Karpas-422 (cell line): ENCODE results near the gene AP5Z1. TPM values are rescaled to one million over a fixed set of nuclear protein-coding genes. Genes with fewer than 3 reads are reported as not detected.

Source experiments
- DNase-seq: peaks from one replicate; pipeline ENCODE4 v3.0.0-alpha.2; 2015
- H2AFZ ChIP-seq: fragments of 200-600 bp; sonication (generic); 2 replicates; pipeline ENCODE4 v1.6.1; 2014; ENCODE audit warnings: antibody characterized with exemption, low read length, mixed read lengths
- H3K27ac ChIP-seq: fragments of 200-600 bp; sonication (generic); 2 replicates; pipeline ENCODE4 v1.5.1; 2014; ENCODE audit warnings: mild to moderate bottlenecking, low read length, moderate library complexity
- H3K27me3 ChIP-seq: fragments of 200-600 bp; sonication (generic); 2 replicates; pipeline ENCODE4 v1.6.1; 2014; ENCODE audit warnings: low read length, mixed read lengths
- H3K36me3 ChIP-seq: fragments of 200-600 bp; sonication (generic); 2 replicates; pipeline ENCODE4 v1.6.1; 2014; ENCODE audit warnings: low read length, mixed read lengths; ENCODE audit not compliant: insufficient read depth
- H3K4me1 ChIP-seq: fragments of 200-600 bp; sonication (generic); 2 replicates; pipeline ENCODE4 v1.6.1; 2014; ENCODE audit warnings: mild to moderate bottlenecking, low read length, mixed read lengths
- H3K4me2 ChIP-seq: fragments of 200-600 bp; sonication (generic); 2 replicates; pipeline ENCODE4 v1.6.1; 2014; ENCODE audit warnings: low read length, low read depth, mild to moderate bottlenecking; ENCODE audit not compliant: poor library complexity, severe bottlenecking
- H3K4me3 ChIP-seq: fragments of 200-600 bp; sonication (generic); 2 replicates; pipeline ENCODE4 v1.5.1; 2014; ENCODE audit warnings: mild to moderate bottlenecking, antibody characterized with exemption, low read length, mixed read lengths
- H3K79me2 ChIP-seq: fragments of 200-600 bp; sonication (generic); 2 replicates; pipeline ENCODE4 v1.6.1; 2014; ENCODE audit warnings: mild to moderate bottlenecking, low read length, mixed read lengths
- H3K9ac ChIP-seq: fragments of 200-600 bp; sonication (generic); 2 replicates; pipeline ENCODE4 v1.6.0; 2014; ENCODE audit warnings: low read length
- H3K9me2 ChIP-seq: fragments of 200-600 bp; sonication (generic), shearing (Covaris generic); replicated peaks from 2 replicates; pipeline ENCODE4 v1.6.0; 2014; ENCODE audit warnings: mild to moderate bottlenecking, low read length, moderate library complexity; ENCODE audit not compliant: insufficient read depth
- H3K9me3 ChIP-seq: fragments of 300-700, 200-600 bp; sonication (generic); 2 replicates; pipeline ENCODE4 v1.6.1; 2014; ENCODE audit warnings: low read length, mixed read lengths
- H4K20me1 ChIP-seq: fragments of 200-600 bp; sonication (generic); 2 replicates; pipeline ENCODE4 v1.6.1; 2014; ENCODE audit warnings: mild to moderate bottlenecking, antibody characterized with exemption, low read length, low read depth; ENCODE audit not compliant: insufficient read depth
- total RNA-seq: library from RNA; depleted of rRNA; stranded (reverse); fragments of >200 nt; shearing (Covaris generic); gene quantifications from 2 replicates; pipeline ENCODE4 v1.2.3, GENCODE V29; 2014; ENCODE audit warnings: low replicate concordance

The AP5Z1 gene
- total RNA-seq, 1 experiment from 2014 or later, result 14.5 TPM

DNA sequence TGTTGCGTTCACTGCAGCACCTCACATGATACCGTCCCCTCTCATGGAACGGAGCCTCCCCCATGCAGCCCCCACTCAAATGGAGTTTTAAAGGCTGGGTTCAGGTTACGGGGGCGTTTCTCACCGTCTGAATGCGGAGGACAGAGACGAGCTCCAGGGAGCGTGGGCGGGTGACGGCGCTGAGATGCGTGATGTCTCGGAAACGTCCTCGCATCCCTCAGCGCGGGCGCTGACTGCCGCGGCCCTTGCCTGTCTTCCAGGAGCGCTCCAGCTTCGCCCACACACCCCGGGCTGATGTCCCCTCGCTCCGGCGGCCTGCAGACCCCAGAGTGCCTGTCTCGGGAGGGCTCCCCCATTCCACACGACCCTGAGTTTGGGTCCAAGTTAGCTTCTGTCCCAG lies 16.6 kb upstream of the AP5Z1 start:
- no peak overlapping the region for H3K27ac ChIP-seq
- DNase-seq, result no peak
- H3K4me3 ChIP-seq, result no peak overlapping the region
- H3K4me2 ChIP-seq, result no peak overlapping the region
- H3K9ac ChIP-seq, result no peak overlapping the region
- H3K36me3 ChIP-seq, result peaks cover 4% of the 10 kb centered on the region; the same call in 1 of the 2 replicates
- H4K20me1 ChIP-seq, result no peaks in the 10 kb centered on the region
- no peaks in the 10 kb centered on the region for H3K9me2 ChIP-seq
- H3K4me1 ChIP-seq, result no peaks in the 10 kb centered on the region
- no peaks in the 10 kb centered on the region for H3K27me3 ChIP-seq
- H3K79me2 ChIP-seq, result no peaks in the 10 kb centered on the region
- H2AFZ ChIP-seq, result no peak overlapping the region
- H3K9me3 ChIP-seq, result no peaks in the 10 kb centered on the region

DNA sequence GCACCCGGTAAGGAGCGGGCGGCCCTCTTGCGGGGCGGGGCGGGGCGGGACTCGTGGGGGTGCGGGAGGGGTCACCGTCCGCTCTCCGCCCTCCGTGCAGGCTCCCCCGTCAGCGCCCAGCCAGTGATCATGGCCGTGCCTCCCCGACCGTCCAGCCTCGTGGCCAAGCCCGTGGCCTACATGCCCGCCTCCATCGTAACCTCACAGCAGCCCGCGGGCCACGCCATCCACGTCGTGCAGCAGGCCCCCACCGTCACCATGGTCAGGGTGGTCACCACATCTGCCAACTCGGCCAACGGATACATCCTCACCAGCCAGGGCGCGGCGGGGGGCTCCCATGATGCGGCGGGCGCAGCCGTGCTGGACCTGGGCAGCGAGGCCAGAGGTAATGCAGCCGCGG lies 16.2 kb upstream of the AP5Z1 start:
- DNase-seq, result no peak
- Histone ChIP-seq H3K36me3 (peaks cover 4% of the 10 kb centered on the region; the same call in 1 of the 2 replicates), H3K9ac (no peak overlapping the region), H3K79me2 (no peaks in the 10 kb centered on the region), H3K4me3 (no peak overlapping the region), H3K27ac (no peak overlapping the region), H3K27me3 (no peaks in the 10 kb centered on the region), H2AFZ (no peak overlapping the region), H3K9me3 (no peaks in the 10 kb centered on the region), H4K20me1 (no peaks in the 10 kb centered on the region), H3K9me2 (no peaks in the 10 kb centered on the region), H3K4me2 (no peak overlapping the region), H3K4me1 (no peaks in the 10 kb centered on the region)

DNA sequence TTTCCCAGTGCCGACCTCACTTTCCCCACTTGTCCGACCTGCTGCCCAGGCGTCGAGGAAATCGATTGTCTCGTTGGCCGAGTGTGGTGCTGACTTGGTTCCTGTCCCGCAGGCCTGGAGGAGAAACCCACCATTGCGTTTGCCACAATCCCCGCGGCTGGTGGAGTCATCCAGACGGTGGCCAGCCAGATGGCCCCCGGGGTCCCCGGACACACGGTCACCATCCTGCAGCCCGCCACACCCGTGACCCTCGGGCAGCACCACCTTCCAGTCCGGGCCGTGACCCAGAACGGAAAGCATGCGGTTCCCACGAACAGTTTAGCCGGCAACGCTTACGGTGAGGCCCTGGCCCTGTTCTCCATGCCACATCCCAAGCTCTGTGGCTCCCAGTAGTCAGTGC lies 14.5 kb upstream of the AP5Z1 start:
- H2AFZ ChIP-seq, result no peak overlapping the region
- H3K36me3 ChIP-seq, result peaks cover under 1% of the 10 kb centered on the region; the same call in 1 of the 2 replicates

DNA sequence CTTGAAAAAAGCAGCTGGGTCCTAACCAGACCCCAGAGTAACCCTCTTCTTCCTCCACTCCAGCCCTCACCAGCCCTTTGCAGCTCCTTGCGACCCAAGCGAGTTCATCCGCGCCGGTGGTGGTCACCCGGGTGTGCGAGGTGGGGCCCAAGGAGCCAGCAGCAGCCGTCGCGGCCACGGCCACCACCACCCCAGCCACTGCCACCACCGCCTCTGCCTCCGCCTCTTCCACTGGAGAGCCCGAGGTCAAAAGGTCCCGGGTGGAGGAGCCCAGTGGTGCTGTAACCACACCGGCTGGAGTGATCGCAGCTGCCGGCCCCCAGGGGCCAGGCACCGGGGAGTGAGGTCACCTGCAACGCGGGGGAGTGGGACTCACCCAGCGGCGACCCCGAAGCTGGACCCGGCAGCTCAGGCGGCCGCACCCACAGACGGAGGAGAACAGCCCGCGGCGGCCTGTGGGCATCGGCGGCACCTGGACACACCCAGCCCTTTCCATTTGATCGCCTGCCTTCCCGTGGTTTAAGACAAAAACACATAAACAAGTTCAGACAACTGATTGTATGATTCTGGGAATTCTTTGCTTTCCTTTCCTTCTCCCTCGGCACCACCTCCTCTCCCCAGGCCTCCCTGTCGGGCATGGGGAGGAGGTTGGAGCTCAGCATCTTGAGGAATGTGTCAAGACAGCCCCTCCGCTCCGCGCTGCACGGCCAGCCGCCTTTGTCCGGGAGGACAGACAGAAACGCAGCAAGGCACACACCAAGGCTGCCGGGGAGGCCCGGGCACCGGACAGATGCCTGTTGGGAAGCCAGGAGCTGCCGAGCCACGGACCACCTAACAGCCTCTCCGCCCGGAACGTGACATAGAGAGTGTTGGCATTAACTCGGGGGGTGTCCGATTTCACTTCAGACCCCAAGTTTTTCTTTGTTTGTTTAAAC lies 13.0 kb upstream of the AP5Z1 start:
- Histone ChIP-seq H3K4me2 (no peak overlapping the region), H3K27ac (no peak overlapping the region), H2AFZ (no peak overlapping the region), H3K27me3 (no peaks in the 10 kb centered on the region), H3K9ac (no peak overlapping the region), H4K20me1 (no peaks in the 10 kb centered on the region), H3K9me2 (no peaks in the 10 kb centered on the region), H3K79me2 (no peaks in the 10 kb centered on the region), H3K9me3 (no peaks in the 10 kb centered on the region), H3K4me1 (no peaks in the 10 kb centered on the region), H3K36me3 (no peaks in the 10 kb centered on the region; the same call in 1 of the 2 replicates), H3K4me3 (no peak overlapping the region)
- DNase-seq, result no peak

More for the DNA sequence above, 14.5 kb upstream of the AP5Z1 start:
- Histone ChIP-seq H3K4me1 (no peaks in the 10 kb centered on the region), H3K9me2 (no peaks in the 10 kb centered on the region), H3K27ac (no peak overlapping the region), H3K79me2 (no peaks in the 10 kb centered on the region), H4K20me1 (no peaks in the 10 kb centered on the region), H3K4me2 (no peak overlapping the region), H3K4me3 (no peak overlapping the region), H3K9ac (no peak overlapping the region), H3K27me3 (no peaks in the 10 kb centered on the region), H3K9me3 (no peaks in the 10 kb centered on the region)
- no peak for DNase-seq

DNA sequence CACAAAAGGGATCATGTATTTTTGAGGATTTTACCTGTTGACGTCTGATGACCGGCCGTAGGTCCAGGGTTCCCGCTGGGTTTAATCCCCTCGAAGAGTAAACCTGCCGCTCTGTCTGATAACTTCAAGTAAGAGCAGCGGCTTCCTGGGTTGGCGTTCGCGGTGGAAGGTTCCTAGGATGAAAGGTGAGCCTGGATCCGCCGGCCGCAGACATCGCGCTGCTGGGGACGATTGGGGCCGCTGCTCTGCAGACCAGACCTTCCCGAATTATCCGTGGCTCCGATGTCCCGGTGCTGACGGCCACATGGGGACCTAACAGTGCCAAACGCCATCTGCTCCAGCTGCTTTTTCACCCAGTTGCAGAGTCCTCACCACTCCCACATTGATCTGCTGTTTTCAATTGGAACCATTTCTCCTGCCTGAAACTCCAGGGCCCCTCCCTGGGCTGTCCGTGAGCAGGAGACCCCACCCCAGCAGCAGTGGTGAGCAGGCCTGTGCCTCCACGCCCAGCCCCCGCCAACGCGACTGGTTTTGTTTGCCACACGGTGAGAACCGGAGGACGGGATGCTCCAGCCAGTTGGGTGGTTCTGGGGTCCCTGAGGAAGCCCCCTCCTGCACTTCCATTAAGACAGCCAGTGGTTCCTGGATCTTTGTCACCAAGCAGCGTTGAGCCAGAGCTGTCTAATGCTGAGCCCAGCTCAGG lies 12.2 kb upstream of the AP5Z1 start:
- H3K4me1 ChIP-seq, result no peaks in the 10 kb centered on the region
- H3K36me3 ChIP-seq, result no peaks in the 10 kb centered on the region; the same call in 1 of the 2 replicates
- no peaks in the 10 kb centered on the region for H3K9me3 ChIP-seq
- no peak for DNase-seq
- H2AFZ ChIP-seq, result no peak overlapping the region
- H3K27ac ChIP-seq, result no peak overlapping the region
- no peak overlapping the region for H3K4me3 ChIP-seq
- no peak overlapping the region for H3K4me2 ChIP-seq
- H4K20me1 ChIP-seq, result no peaks in the 10 kb centered on the region
- no peak overlapping the region for H3K9ac ChIP-seq
- H3K9me2 ChIP-seq, result no peaks in the 10 kb centered on the region
- H3K27me3 ChIP-seq, result no peaks in the 10 kb centered on the region
- no peaks in the 10 kb centered on the region for H3K79me2 ChIP-seq

DNA sequence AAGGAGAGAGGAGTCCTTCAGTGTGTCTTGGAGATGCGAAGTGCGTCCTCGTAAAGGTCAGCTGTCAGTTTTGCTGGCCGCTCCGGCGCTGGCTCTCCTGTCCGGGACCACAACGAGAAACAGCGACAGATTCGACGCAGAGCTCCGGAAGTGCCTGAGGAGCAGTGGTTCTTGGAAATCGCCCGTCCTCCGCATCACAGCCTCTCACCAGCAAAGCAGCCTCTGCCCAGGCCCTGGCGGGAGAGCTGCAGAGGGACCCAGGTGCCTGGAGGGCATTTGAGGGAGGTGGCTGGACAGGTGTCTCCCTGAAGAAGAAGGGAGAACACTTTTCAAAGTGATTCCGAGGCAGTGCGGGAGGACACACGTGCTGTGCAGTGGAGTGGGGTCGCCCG lies 11.6 kb upstream of the AP5Z1 start:
- H3K79me2 ChIP-seq, result no peaks in the 10 kb centered on the region
- H3K36me3 ChIP-seq, result no peaks in the 10 kb centered on the region; the same call in 1 of the 2 replicates
- H3K4me3 ChIP-seq, result no peak overlapping the region
- H3K27ac ChIP-seq, result no peak overlapping the region
- no peaks in the 10 kb centered on the region for H4K20me1 ChIP-seq
- DNase-seq, result no peak
- H3K9ac ChIP-seq, result no peak overlapping the region
- H2AFZ ChIP-seq, result no peak overlapping the region
- H3K27me3 ChIP-seq, result no peaks in the 10 kb centered on the region
- H3K9me2 ChIP-seq, result no peaks in the 10 kb centered on the region
- no peaks in the 10 kb centered on the region for H3K9me3 ChIP-seq
- no peak overlapping the region for H3K4me2 ChIP-seq
- H3K4me1 ChIP-seq, result no peaks in the 10 kb centered on the region

DNA sequence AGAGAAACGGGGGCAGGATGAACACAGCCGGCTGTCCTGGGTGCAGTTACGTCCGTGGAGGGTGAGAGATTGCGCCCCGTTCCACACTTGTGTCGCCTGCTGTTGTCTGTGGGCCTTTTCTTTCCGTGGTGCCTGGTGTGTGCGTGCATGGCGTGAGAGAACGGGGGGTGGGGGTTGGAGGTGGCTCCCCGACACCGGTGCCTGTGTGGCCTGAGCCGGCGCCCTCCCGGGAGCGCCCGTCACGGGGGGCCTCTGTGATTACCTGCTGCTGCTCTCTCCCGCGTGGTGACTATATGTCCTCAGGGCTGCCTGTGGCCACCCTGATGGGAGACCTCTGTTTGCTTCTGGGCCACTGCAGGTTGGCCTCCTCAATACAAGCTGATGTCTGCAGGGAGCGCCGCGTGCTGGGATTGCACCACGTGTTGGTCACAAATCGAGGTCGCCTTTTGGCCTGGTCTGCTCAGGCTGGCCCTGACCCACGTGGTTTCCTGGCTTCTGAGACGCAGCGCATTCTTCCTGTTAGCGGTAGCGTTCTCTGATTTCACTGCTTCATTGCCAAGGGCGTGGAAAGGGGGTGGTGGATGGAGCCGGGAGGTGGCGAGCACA lies 10.9 kb upstream of the AP5Z1 start:
- Histone ChIP-seq H3K4me3 (no peak overlapping the region), H3K27ac (no peak overlapping the region), H3K9me2 (no peaks in the 10 kb centered on the region), H3K36me3 (no peaks in the 10 kb centered on the region; the same call in 1 of the 2 replicates), H3K9me3 (no peaks in the 10 kb centered on the region), H3K27me3 (no peaks in the 10 kb centered on the region), H3K4me2 (no peak overlapping the region), H4K20me1 (no peaks in the 10 kb centered on the region), H3K9ac (no peak overlapping the region), H2AFZ (no peak overlapping the region), H3K79me2 (no peaks in the 10 kb centered on the region), H3K4me1 (no peaks in the 10 kb centered on the region)
- no peak for DNase-seq
